HL-60 (cell line): ENCODE measurements around the gene CLSTN3.

Source experiments
- CTCF ChIP-seq: IDR thresholded peaks from one replicate; pipeline ENCODE4 v1.5.1; 2011; ENCODE audit warnings: low read length, control low read depth, inconsistent platforms; ENCODE audit not compliant: insufficient read depth
- POLR2AphosphoS5 ChIP-seq: IDR thresholded peaks from 2 replicates; pipeline ENCODE4 v1.6.1; 2012; ENCODE audit warnings: low read depth
- REST ChIP-seq: IDR thresholded peaks from 2 replicates; pipeline ENCODE4 v1.6.1; 2012; ENCODE audit warnings: low read depth; ENCODE audit not compliant: insufficient replicate concordance
- SPI1 ChIP-seq: IDR thresholded peaks from 2 replicates; pipeline ENCODE4 v1.6.1; 2012; ENCODE audit warnings: low read depth, mild to moderate bottlenecking, borderline replicate concordance

DNA sequence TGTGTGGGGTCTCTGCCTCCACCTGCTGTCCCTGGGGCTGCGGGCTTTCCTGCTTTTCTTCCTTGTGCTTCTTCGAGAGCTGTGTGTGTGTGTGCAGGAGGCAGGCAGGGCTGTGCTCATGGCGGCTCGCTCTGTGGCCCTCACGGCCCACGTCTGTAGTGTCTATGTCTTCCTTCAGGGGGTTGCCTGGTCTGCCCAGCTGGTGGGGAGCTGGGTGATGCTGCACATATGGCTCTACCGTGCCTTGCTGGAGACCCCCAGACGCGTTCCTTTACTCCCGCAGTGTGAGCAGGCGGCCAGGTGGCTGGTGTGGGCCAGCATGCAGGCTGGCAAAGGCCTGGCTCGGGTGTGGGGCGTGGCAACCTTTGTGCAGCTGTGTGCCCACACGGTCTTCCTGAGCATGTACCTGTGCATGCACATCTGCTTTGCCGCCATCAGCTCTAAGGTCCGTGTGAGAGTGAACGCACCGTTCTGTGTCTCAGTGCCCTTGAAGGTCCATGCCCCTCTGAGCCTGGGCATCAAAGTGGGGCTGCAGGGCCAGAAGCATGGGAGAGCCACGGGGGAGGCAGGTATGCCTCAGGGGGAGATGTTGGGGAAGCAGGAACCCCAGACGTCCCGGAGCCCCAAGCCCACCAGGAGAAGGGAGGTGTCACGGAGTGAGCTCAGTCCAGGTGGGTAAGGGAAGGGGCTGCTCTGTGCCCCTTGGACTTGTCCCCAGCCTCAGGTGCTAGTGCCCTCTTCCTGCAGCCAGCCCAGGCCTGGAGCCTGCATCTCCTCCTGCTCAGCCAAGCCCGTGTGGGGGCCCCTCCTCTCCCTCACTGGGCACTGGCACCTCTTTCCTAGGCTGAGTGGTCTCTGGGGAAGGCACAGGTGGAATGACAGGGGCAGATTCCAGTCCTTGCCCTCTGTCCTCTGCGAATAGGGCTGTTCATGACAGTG is 26.4 kb downstream of the CLSTN3 start:
- TF ChIP-seq CTCF (no peak), SPI1 (no peak), REST (no peak), POLR2AphosphoS5 (no peak)
